Measurements from ENCODE around the gene C1QBP.
"Not testable (repeated sequence)": the region's sequence is repeated elsewhere in the genome, so short reads cannot be mapped to it uniquely, and the experiment has no call there.

C1QBP gene

DNA sequence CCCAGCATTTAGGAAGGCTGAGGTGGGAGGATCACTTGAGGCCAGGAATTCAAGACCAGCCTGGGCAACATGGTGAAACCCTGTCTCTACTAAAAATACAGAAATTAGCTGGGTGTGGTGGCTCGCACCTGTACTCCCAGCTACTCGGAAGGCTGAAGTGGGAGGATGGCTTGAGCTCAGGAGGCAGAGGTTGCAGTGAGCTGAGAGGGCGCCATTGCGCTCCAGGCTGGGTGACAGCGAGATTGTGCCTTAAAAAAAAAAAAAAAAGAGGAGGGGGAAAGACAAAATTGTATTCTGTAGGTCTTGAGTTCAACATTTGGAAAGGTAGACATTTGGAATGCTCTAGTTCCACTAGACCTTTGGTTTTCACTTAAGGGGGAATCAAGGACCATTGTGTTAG, 7.7 kb downstream of the C1QBP start:
- not testable (repeated sequence) for DNase-seq

GRCh38 chr17:5430413-5430999, 8.4 kb downstream of the C1QBP start:
- DNase-seq: no peak

DNA sequence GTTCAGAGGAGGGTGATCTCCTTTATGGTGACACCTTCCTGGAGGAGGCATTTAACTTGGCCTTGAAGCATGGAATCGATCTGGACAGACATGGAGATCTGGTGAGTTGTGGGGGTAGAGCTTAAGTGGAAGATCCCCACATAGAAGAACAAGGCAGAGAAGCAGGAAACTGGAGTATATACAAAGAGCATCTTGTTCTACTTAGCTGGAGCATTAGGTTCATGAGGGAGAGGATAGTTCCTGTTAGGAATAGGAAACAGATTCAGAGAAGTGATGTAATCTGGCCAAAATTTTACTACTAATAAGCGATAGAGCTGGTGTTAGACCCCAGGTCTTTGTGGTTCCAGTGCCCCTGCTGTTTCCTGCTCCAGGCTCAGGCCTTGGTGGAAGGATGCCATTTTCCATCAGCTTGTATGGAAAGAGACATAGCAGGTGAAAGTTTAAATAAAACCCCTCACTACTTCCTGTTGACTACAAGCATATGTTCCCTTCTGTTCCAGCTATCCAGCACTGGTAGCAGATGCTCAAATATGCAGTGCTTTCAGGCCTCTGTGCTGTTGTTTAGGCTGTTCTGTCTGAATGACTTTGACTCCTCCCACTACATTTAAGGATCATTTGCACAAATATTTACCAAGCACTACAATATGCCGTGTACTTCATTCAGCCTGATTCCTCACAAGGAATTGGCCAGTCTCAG, 9.6 kb downstream of the C1QBP start:
- no peak for DNase-seq

GRCh38 chr17:5425826-5426225, 13.1 kb downstream of the C1QBP start:
- no peak for DNase-seq

- no peak for DNase-seq
Measured at GRCh38 chr17:5424909-5425308, 14.0 kb downstream of the C1QBP start.

DNA sequence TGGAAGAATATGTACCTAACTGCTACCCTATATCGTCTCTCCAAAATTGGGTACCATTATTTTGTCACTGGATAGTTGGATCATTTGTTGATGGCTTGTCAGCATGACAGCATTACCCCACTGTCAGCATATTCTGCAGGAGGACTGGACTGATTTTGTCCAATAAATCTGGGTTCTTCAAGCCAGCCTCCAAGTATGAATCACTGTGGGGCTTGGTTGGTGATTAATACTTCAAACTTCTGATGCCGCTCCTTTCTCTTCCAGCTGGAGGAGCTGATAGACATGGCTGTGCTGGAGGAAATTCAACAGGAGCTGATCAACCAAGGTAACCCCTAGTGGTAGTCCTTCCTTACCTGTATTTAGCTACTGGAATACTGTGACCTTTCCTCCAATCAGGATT, 16.4 kb downstream of the C1QBP start:
- DNase-seq: no peak

DNA sequence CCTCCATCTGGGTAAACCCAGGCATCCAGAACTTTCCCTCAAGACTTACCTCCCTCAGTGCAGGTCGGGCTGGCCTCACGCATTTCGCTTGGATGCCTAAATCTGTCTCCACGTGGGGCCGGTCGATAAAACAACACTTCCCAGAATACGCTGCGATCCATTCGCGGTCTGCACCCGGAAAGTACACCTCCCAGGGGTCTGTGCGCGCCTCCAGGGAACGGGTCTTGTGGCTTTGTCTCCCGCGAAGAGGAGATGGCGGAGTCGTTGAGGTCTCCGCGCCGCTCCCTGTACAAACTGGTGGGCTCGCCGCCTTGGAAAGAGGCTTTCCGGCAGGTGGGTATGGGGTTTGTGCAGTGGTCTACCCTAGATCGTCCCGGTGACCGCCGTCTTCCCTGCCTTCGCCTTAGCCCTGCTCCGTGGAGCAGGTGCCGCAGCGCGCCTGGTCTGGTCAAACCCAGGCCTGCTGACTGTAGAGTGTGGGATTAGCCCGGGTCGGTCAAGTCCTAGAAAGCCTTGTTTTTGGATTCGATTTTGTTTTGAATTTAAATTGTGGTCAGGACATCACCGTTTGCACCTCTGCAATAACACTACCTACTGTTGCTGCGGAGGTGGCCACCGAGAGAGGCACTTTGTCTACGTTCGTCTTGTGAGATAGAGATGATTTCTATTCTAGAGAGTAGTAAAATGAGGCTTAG, 18.8 kb downstream of the C1QBP start, which contains the start of gene RPAIN:
TSS of gene RPAIN (plus strand) at position 224 of the 695 bp plus-strand sequence. CDS start at position 253, 29 bp downstream.
- DNase-seq: peak; percentile 88 to 94

DNA sequence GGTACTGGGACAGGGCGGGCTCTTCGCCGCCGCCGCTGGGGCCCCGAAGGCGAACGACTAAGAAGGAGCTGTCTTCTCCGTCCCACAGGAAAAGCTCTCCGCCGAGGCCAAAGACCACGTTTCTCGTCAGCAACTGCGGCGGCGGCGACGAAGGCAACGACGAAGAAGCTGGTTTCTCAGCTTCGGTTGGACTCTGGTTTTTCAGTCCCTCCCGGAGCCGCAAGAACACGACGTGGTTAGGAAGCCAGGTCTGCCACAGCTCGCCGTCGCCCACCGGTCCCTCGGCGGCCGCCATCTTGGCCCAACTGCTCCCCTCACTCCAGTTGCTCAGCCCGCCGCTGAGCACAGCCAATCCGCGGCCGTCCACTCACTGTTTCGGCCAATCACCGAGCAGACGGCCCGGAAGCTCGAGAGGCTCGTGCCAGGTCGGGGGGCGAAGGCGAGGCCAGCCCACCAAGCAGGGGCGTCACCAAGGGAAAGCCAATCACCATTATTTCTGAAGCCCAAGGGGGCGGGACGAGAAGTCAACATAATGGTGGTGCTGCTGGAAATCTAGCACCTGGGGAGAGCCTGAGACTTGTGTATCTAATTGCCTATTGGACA, 19.5 kb downstream of the C1QBP start, which contains the start of gene NUP88:
TSS of gene NUP88 (minus strand) at position 307 of the 603 bp plus-strand sequence. CDS start at position 295, 12 bp downstream.
- DNase-seq: peak; percentile 97 to 98

GRCh38 chr17:5418858-5419355, 20.0 kb downstream of the C1QBP start:
- DNase-seq: no peak

GRCh38 chr17:5416901-5417300, 22.1 kb downstream of the C1QBP start:
- no peak for DNase-seq

GRCh38 chr17:5413682-5414081, 25.3 kb downstream of the C1QBP start:
- no peak for DNase-seq

DNA sequence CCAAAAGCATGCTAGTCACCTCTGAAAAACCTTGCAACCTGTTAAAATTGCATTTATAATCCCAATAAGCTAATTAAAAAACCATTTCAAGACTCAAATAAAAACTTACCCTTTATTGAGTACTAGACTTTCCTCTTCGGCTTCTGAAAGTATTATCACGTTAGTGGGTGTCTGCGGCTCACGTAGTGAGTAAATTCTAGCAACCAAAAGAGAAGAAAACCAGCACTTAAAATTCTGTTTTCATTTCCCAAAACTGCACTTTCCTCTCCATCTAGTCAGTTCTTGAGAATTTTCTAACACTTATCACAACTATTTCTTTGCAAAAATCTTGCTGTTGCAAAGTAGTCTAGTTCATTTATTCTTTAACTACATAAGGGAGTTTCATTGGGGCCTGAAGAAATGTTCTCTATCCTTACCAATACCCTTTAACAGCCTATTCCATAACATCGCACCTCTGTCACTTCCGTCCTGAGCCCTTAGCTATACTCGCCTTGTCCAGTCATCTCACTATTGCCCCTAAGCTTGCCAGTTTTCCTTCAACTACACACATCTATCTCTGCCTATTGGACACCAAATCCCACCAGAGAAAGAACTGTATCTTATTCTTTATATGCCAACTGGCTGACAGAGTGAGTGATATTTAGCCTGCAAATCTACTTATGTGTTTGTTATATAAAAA, 28.2 kb downstream of the C1QBP start:
- no peak for DNase-seq

GRCh38 chr17:5408186-5408585, 30.8 kb downstream of the C1QBP start:
- no peak for DNase-seq

DNA sequence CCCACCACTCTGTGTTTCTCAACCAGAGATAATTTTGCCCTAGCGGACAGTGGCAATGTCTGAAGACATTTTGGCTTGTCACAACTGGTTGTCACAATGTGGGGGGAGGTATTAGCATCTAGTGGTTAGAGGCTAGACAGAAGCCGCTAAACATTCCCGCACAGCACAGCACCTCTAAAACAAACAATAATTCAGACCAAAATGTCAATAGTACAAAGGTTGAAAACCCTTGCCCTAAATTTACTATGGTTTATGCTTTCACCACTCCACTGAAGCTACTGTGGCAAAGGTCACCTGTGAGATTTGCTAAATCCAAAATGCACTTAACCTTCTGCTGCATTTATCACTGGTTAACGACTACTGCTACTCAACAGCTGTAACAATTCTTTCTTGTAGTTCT, 33.6 kb downstream of the C1QBP start:
- DNase-seq: no peak

DNA sequence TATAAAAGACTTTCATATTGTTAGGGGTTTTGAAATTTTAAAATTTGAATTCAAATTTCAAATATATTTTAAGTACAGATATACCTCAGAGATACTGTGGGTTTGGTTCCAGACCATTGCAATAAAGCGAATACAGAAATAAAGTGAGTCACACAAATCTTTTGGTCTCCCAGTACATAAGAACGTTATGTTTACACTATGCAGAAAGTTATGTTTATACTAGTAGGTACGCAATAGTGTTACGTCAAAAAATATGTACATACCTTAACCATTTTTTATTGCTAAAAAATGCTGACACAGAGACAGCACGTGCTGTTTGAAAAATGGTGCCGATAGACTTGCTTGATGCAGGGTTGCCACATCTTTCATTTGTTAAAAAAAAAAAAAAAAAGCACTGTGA, 39.2 kb downstream of the C1QBP start:
- DNase-seq: no peak

DNA sequence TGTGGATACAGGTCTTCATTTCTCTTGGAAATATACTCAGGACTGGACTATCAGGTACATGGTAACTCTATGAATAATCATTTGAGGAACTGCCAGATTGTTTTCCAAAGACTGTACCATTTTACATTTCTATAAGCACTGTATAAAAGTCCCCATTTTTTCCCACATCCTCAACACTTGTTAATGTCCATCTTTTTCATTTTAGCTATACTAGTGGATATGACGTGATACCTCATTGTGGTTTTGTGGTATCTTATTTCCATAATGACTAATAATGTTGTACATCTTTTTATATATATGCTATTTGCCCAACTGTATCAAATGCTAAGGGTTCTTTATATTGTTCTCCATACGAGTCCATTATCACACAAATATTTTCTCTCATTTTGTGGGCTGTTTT, 42.3 kb downstream of the C1QBP start:
- DNase-seq: no peak

DNA sequence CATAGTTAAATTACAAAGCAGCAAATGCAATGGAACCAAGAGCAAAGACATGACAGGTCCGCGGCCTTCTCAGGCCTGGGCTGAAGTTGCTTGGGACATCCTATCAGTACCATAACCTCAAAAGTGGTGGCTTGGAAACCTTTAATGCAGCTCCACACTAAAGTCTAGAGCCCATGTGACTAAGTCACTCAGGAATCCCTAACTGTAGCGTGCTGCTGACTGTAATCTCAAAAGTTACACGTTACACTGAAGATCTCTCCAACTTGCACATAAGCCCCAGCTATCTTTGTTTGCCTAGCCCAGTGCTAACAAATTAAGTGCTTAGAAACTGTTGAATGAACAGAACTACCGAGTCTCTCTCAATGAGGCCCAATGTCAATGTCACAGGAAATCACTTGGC, 47.3 kb downstream of the C1QBP start:
- DNase-seq: no peak
